SK-N-SH treated with all-trans-retinoic acid at 6 μM for 48 hours (cell line): ENCODE measurements around the gene FAM3B.

ENCODE experiments used
- ATAC-seq: fragments of 200-7000 bp; cut with Tn5 transposase; 3 replicates; pipeline ENCODE4 v1.9.1; 2020; ENCODE audit warnings: mild to moderate bottlenecking, moderate library complexity
- ARNTL ChIP-seq: fragments of 450-650 bp; formaldehyde crosslinking; IDR thresholded peaks from 2 replicates; pipeline ENCODE4 v1.5.0; 2020; ENCODE audit warnings: low read depth, mild to moderate bottlenecking, moderate library complexity, borderline replicate concordance
- BACH2 ChIP-seq: fragments of 250-450 bp; sonication (Bioruptor Pico); IDR thresholded peaks from 2 replicates; pipeline ENCODE4 v1.9.0; 2021; ENCODE audit warnings: mild to moderate bottlenecking, borderline replicate concordance
- CSDC2 ChIP-seq: fragments of 250-450 bp; sonication (Bioruptor Pico); IDR thresholded peaks from 2 replicates; pipeline ENCODE4 v1.5.0; 2020; ENCODE audit warnings: mild to moderate bottlenecking, moderate library complexity
- ESRRG ChIP-seq: fragments of 250-450 bp; sonication (Bioruptor Pico); IDR thresholded peaks from 2 replicates; pipeline ENCODE4 v1.6.1; 2021; ENCODE audit warnings: mild to moderate bottlenecking
- GLIS3 ChIP-seq: fragments of 250-450 bp; sonication (Bioruptor Pico); IDR thresholded peaks from 2 replicates; pipeline ENCODE4 v1.5.0; 2020; ENCODE audit warnings: mild to moderate bottlenecking, moderate library complexity
- ISL1 ChIP-seq: fragments of 250-450 bp; sonication (Bioruptor Pico); IDR thresholded peaks from 2 replicates; pipeline ENCODE4 v2.1.2; 2022; ENCODE audit warnings: mild to moderate bottlenecking, moderate library complexity
- OSR1 ChIP-seq: fragments of 250-450 bp; sonication (Bioruptor Pico); IDR thresholded peaks from 2 replicates; pipeline ENCODE4 v1.8.0; 2022; ENCODE audit warnings: moderate library complexity, mild to moderate bottlenecking, inconsistent platforms
- PPARA ChIP-seq: fragments of 250-450 bp; sonication (Bioruptor Pico); IDR thresholded peaks from 2 replicates; pipeline ENCODE4 v1.5.0; 2020; ENCODE audit warnings: mild to moderate bottlenecking, borderline replicate concordance
- RARB ChIP-seq: fragments of 250-450 bp; sonication (Bioruptor Pico); IDR thresholded peaks from 2 replicates; pipeline ENCODE4 v1.8.0; 2021; ENCODE audit warnings: mild to moderate bottlenecking, moderate library complexity
- SNAI2 ChIP-seq: fragments of 250-450 bp; sonication (Bioruptor Pico); IDR thresholded peaks from 2 replicates; pipeline ENCODE4 v1.5.0; 2020; ENCODE audit warnings: mild to moderate bottlenecking, moderate library complexity
- TOX ChIP-seq: fragments of 250-450 bp; sonication (Bioruptor Pico); IDR thresholded peaks from 2 replicates; pipeline ENCODE4 v1.8.0; 2021; ENCODE audit warnings: mild to moderate bottlenecking, moderate library complexity, borderline replicate concordance
- ZC3H10 ChIP-seq: fragments of 250-450 bp; sonication (Bioruptor Pico); IDR thresholded peaks from 2 replicates; pipeline ENCODE4 v1.5.1; 2021; ENCODE audit warnings: mild to moderate bottlenecking, moderate library complexity
- ZFP3 ChIP-seq: fragments of 250-450 bp; sonication (Bioruptor Pico); IDR thresholded peaks from 2 replicates; pipeline ENCODE4 v1.5.0; 2020; ENCODE audit warnings: mild to moderate bottlenecking, moderate library complexity
- ZFP30 ChIP-seq: fragments of 450-650 bp; formaldehyde crosslinking; IDR thresholded peaks from 2 replicates; pipeline ENCODE4 v1.5.0; 2022; ENCODE audit warnings: mild to moderate bottlenecking, moderate library complexity
- ZNF70 ChIP-seq: fragments of 450-650 bp; formaldehyde crosslinking; IDR thresholded peaks from 2 replicates; pipeline ENCODE4 v1.5.0; 2020; ENCODE audit warnings: mild to moderate bottlenecking, moderate library complexity
- ZNF8 ChIP-seq: fragments of 450-650 bp; formaldehyde crosslinking; IDR thresholded peaks from 2 replicates; pipeline ENCODE4 v1.5.0; 2020; ENCODE audit warnings: mild to moderate bottlenecking, moderate library complexity
- TF ChIP-seq, protein P1 (sequence below): fragments of 250-450 bp; sonication (Bioruptor Pico); IDR thresholded peaks from 2 replicates; pipeline ENCODE4 v1.5.1; 2020; ENCODE audit warnings: low read depth, mild to moderate bottlenecking, moderate library complexity
- TF ChIP-seq, protein P2 (sequence below): fragments of 250-450 bp; sonication (Bioruptor Pico); IDR thresholded peaks from 2 replicates; pipeline ENCODE4 v1.8.0; 2020; ENCODE audit warnings: mild to moderate bottlenecking, moderate library complexity, borderline replicate concordance
- TF ChIP-seq, protein P3 (sequence below): fragments of 250-450 bp; sonication (Bioruptor Pico); IDR thresholded peaks from 2 replicates; pipeline ENCODE4 v1.8.0; 2021; ENCODE audit warnings: low read depth, mild to moderate bottlenecking, moderate library complexity, borderline replicate concordance
- TF ChIP-seq, protein P4 (sequence below): fragments of 250-450 bp; sonication (Bioruptor Pico); IDR thresholded peaks from 2 replicates; pipeline ENCODE4 v1.5.0; 2020; ENCODE audit warnings: mild to moderate bottlenecking, moderate library complexity

FAM3B gene

DNA sequence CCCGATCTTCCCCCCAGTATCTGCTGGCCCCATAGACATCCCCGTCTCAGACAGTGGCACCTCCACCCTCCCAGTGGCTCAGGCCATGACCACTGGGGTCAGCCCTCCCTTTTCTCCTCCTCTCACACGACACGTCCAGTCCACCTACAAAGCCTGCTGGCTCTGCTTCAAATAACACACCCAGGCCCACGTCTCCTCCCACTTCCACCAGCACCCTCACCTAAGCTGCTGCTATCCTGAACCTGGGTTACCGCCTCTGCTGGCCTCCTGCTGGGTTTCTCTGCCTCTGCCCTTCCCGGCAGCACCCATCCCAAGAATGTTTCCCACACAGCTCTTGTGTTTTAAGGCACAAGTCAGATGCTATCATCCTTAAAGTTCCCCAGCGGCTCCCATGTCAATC lies 71.2 kb downstream of the FAM3B start:
- ATAC-seq = no peak
- TF ChIP-seq SNAI2 (no peak), ZC3H10 (CRISPR knock-in tag) (no peak), ZFP3 (CRISPR knock-in tag) (no peak), ESRRG (CRISPR knock-in tag) (no peak), ZNF70 (CRISPR knock-in tag) (no peak), TOX (CRISPR knock-in tag) (no peak), BACH2 (CRISPR knock-in tag) (no peak)
- TF ChIP-seq, protein P1, sequence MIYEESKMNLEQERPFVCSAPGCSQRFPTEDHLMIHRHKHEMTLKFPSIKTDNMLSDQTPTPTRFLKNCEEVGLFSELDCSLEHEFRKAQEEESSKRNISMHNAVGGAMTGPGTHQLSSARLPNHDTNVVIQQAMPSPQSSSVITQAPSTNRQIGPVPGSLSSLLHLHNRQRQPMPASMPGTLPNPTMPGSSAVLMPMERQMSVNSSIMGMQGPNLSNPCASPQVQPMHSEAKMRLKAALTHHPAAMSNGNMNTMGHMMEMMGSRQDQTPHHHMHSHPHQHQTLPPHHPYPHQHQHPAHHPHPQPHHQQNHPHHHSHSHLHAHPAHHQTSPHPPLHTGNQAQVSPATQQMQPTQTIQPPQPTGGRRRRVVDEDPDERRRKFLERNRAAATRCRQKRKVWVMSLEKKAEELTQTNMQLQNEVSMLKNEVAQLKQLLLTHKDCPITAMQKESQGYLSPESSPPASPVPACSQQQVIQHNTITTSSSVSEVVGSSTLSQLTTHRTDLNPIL (CRISPR knock-in tag) = no peak
- TF ChIP-seq, protein P2, sequence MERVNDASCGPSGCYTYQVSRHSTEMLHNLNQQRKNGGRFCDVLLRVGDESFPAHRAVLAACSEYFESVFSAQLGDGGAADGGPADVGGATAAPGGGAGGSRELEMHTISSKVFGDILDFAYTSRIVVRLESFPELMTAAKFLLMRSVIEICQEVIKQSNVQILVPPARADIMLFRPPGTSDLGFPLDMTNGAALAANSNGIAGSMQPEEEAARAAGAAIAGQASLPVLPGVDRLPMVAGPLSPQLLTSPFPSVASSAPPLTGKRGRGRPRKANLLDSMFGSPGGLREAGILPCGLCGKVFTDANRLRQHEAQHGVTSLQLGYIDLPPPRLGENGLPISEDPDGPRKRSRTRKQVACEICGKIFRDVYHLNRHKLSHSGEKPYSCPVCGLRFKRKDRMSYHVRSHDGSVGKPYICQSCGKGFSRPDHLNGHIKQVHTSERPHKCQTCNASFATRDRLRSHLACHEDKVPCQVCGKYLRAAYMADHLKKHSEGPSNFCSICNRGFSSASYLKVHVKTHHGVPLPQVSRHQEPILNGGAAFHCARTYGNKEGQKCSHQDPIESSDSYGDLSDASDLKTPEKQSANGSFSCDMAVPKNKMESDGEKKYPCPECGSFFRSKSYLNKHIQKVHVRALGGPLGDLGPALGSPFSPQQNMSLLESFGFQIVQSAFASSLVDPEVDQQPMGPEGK (CRISPR knock-in tag) = no peak

DNA sequence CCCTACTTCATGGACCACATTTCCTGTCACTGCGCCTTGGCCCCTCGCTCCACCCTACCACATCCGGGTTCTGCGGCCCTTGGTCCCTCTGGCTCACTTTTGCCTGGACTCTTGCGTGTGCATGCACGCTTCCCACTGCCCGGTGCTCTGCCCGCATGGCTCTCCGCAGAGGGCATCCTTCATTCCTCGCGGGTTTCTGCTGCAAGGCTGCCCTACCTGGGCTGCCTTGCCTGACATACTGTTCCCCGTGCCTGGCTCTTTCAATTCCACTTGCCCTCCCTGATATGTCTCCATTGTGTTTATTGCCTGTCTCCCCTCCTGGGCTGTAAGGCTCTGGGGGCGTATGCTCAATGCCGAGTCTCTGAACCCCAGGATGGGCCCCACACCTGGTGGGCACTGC lies 71.7 kb downstream of the FAM3B start:
- no peak for ATAC-seq
- TF ChIP-seq, protein P2 (CRISPR knock-in tag) = no peak
- TF ChIP-seq ZC3H10 (CRISPR knock-in tag) (no peak), RARB (CRISPR knock-in tag) (no peak), CSDC2 (CRISPR knock-in tag) (no peak), ISL1 (no peak)

DNA sequence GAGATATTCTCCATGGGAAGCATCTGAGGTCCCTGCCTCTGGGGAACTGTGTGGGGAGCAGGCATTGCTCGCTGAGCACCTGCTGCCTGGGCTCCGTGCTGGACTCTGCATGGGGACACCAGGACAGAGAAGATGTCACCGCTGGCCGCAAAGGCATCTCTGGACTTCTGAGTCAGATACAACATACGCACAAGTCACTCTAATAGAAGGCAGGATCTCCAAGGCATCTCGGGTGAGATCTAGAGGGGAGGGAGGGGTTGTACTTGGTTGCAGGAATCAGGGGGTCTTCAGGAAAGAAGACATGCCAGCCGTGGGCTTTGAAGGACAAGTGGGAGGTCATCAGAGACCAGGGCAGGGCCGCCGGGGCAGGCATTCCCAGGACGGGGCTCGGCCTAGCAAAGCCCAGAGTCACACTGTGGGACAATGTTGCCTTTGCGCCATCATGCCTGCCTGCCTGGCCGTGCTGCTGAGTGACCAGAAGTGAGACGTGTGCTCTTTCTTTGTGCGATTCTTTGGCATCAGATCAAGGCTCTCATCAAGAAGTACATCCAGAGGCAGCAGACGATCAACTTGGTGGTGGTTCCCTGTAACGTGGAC lies 73.5 kb downstream of the FAM3B start:
- ATAC-seq = no peak
- TF ChIP-seq OSR1 (no peak), SNAI2 (no peak), ZFP3 (CRISPR knock-in tag) (no peak), ZNF70 (CRISPR knock-in tag) (no peak), ZNF8 (no peak), BACH2 (CRISPR knock-in tag) (no peak), ZC3H10 (CRISPR knock-in tag) (no peak), ZFP30 (CRISPR knock-in tag) (no peak), PPARA (CRISPR knock-in tag) (no peak), ARNTL (no peak), GLIS3 (no peak), ESRRG (CRISPR knock-in tag) (no peak), TOX (CRISPR knock-in tag) (no peak)
- TF ChIP-seq, protein P3, sequence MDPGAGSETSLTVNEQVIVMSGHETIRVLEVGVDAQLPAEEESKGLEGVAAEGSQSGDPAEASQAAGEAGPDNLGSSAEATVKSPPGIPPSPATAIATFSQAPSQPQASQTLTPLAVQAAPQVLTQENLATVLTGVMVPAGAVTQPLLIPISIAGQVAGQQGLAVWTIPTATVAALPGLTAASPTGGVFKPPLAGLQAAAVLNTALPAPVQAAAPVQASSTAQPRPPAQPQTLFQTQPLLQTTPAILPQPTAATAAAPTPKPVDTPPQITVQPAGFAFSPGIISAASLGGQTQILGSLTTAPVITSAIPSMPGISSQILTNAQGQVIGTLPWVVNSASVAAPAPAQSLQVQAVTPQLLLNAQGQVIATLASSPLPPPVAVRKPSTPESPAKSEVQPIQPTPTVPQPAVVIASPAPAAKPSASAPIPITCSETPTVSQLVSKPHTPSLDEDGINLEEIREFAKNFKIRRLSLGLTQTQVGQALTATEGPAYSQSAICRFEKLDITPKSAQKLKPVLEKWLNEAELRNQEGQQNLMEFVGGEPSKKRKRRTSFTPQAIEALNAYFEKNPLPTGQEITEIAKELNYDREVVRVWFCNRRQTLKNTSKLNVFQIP (CRISPR knock-in tag) = no peak
- TF ChIP-seq, protein P4, sequence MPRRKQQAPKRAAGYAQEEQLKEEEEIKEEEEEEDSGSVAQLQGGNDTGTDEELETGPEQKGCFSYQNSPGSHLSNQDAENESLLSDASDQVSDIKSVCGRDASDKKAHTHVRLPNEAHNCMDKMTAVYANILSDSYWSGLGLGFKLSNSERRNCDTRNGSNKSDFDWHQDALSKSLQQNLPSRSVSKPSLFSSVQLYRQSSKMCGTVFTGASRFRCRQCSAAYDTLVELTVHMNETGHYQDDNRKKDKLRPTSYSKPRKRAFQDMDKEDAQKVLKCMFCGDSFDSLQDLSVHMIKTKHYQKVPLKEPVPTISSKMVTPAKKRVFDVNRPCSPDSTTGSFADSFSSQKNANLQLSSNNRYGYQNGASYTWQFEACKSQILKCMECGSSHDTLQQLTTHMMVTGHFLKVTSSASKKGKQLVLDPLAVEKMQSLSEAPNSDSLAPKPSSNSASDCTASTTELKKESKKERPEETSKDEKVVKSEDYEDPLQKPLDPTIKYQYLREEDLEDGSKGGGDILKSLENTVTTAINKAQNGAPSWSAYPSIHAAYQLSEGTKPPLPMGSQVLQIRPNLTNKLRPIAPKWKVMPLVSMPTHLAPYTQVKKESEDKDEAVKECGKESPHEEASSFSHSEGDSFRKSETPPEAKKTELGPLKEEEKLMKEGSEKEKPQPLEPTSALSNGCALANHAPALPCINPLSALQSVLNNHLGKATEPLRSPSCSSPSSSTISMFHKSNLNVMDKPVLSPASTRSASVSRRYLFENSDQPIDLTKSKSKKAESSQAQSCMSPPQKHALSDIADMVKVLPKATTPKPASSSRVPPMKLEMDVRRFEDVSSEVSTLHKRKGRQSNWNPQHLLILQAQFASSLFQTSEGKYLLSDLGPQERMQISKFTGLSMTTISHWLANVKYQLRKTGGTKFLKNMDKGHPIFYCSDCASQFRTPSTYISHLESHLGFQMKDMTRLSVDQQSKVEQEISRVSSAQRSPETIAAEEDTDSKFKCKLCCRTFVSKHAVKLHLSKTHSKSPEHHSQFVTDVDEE (CRISPR knock-in tag) = no peak
